K562 (cell line): Measurements from ENCODE around the gene NBEAL2. TPM values are rescaled to one million over a fixed set of nuclear protein-coding genes. Genes with fewer than 3 reads are reported as not detected.

Experiments used
- CEBPG ChIP-seq, 3 experiments: fragments of 200-800 bp in 1 of 3; sonication (Bioruptor generic) in 1 of 3; sonication (generic) in 1 of 3; formaldehyde crosslinking in 1 of 3; IDR thresholded peaks in 2 of 3; conservative IDR thresholded peaks in 1 of 3; 2 replicates each; pipeline versions ENCODE4 v1.6.1 to v1.8.0; 2016 to 2022; ENCODE audit warnings: missing compliant biosample characterization in 2 of 3, missing genetic modification characterization in 2 of 3, mild to moderate bottlenecking in 1 of 3, missing genetic modification reagents in 1 of 3
- HMGN3 ChIP-seq: IDR thresholded peaks from 2 replicates; pipeline ENCODE4 v1.6.1; 2011; ENCODE audit warnings: borderline replicate concordance, low read depth, mild to moderate bottlenecking, mixed read lengths, low read length; ENCODE audit not compliant: insufficient read length; ENCODE audit errors: extremely low read depth
- SMARCC2 ChIP-seq: fragments of 450-650 bp; IDR thresholded peaks from 2 replicates; pipeline ENCODE4 v1.6.1; 2017; ENCODE audit warnings: antibody characterized with exemption, moderate library complexity, mild to moderate bottlenecking, low read depth
- TEAD1 ChIP-seq, 2 experiments: fragments of 450-650 bp in 1 of 2; sonication (generic) in 1 of 2; formaldehyde crosslinking; IDR thresholded peaks; 2 replicates each; pipeline versions ENCODE4 v1.4.0 to v1.8.0; 2020 to 2022; ENCODE audit warnings: mild to moderate bottlenecking in 2 of 2, missing genetic modification reagents in 1 of 2
- YBX1 ChIP-seq: fragments of 450-650 bp; IDR thresholded peaks from 2 replicates; pipeline ENCODE4 v1.7.1; 2016; ENCODE audit warnings: mild to moderate bottlenecking
- polyA plus RNA-seq, 8 experiments: library from polyadenylated mRNA; depleted of rRNA in 4 of 8; stranded (reverse) in 5 of 8; unstranded in 3 of 8; fragments of >200 nt; fragmentation: Nextera tagmentation in 2 of 8; fragmentation: Illumina TruSeq in 1 of 8; extraction: Ambion mirVana in 2 of 8; extraction: Trizol in 1 of 8; gene quantifications; 2 replicates each; pipeline versions ENCODE4 v1.2.1 to v1.2.3, GENCODE V29; 2011 to 2014; ENCODE audit warnings: inconsistent platforms in 1 of 8, missing spikeins in 1 of 8
- total RNA-seq, 7 experiments: library from RNA; depleted of rRNA in 6 of 7; stranded (reverse); fragments of >200 nt in 6 of 7; fragmentation: Illumina TruSeq in 2 of 7; extraction: Trizol in 2 of 7; gene quantifications; 2 replicates each; pipeline versions ENCODE4 v1.2.1 to v1.2.3, GENCODE V29; 2011 to 2021; ENCODE audit warnings: low replicate concordance in 1 of 7
- TF ChIP-seq, protein P1 (sequence below): sonication (generic); formaldehyde crosslinking; IDR thresholded peaks from 2 replicates; pipeline ENCODE4 v1.4.0; 2020; ENCODE audit warnings: mild to moderate bottlenecking, missing genetic modification reagents
- TF ChIP-seq, protein P2 (sequence below): sonication (generic); formaldehyde crosslinking; IDR thresholded peaks from 2 replicates; pipeline ENCODE4 v1.8.1; 2023; ENCODE audit warnings: mild to moderate bottlenecking, missing genetic modification reagents

The NBEAL2 gene
- total and polyA plus RNA-seq, 9 of the 15 experiments (the other 6 are each of a cell fraction or from before 2014, with no cell fraction given), result 0.06 to 114 (median 29.6) TPM

DNA sequence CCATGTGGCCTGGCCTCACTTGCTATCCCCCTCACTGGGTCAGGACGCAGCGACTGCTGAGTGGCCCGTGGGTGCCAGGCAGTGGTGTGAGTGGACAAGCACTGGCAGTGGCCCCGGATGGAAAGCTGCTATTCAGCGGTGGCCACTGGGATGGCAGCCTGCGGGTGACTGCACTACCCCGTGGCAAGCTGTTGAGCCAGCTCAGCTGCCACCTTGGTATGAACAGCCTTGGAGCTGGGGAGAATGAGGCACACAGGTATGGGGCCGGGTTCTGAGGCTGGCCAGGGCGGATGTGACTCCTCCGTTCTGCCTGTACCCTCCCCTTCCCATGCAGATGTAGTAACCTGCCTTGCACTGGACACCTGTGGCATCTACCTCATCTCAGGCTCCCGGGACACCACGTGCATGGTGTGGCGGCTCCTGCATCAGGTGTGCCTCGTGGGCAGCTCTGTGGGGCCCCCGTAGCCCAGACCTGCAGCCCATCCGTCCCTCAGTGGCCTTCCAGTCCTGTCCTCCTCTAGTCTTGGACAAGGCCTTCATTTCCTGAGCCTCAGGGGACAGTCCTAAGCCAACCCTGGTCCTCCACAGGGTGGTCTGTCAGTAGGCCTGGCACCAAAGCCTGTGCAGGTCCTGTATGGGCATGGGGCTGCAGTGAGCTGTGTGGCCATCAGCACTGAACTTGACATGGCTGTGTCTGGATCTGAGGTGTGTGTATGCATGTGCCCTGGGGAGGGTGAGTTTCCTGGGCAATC, 28.2 kb downstream of the NBEAL2 start (continued):
- TF ChIP-seq, protein P1, sequence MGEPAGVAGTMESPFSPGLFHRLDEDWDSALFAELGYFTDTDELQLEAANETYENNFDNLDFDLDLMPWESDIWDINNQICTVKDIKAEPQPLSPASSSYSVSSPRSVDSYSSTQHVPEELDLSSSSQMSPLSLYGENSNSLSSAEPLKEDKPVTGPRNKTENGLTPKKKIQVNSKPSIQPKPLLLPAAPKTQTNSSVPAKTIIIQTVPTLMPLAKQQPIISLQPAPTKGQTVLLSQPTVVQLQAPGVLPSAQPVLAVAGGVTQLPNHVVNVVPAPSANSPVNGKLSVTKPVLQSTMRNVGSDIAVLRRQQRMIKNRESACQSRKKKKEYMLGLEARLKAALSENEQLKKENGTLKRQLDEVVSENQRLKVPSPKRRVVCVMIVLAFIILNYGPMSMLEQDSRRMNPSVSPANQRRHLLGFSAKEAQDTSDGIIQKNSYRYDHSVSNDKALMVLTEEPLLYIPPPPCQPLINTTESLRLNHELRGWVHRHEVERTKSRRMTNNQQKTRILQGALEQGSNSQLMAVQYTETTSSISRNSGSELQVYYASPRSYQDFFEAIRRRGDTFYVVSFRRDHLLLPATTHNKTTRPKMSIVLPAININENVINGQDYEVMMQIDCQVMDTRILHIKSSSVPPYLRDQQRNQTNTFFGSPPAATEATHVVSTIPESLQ (CRISPR knock-in tag), result no peak
- TF ChIP-seq, protein P2, sequence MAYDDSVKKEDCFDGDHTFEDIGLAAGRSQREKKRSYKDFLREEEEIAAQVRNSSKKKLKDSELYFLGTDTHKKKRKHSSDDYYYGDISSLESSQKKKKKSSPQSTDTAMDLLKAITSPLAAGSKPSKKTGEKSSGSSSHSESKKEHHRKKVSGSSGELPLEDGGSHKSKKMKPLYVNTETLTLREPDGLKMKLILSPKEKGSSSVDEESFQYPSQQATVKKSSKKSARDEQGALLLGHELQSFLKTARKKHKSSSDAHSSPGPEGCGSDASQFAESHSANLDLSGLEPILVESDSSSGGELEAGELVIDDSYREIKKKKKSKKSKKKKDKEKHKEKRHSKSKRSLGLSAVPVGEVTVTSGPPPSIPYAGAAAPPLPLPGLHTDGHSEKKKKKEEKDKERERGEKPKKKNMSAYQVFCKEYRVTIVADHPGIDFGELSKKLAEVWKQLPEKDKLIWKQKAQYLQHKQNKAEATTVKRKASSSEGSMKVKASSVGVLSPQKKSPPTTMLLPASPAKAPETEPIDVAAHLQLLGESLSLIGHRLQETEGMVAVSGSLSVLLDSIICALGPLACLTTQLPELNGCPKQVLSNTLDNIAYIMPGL, result no peak
- TF ChIP-seq CEBPG (CRISPR knock-in tag; IDR thresholded peaks at IDR 0.05) (no peak), CEBPG (tag; conservative IDR thresholded peaks at IDR 0.05 in 1 of 2, IDR thresholded peaks at IDR 0.05 in 1 of 2) (no peak), HMGN3 (peak; percentile 20), YBX1 (no peak), TEAD1 (CRISPR knock-in tag; IDR thresholded peaks at IDR 0.05) (no peak), SMARCC2 (no peak)
